CD4-positive, alpha-beta T cell treated with Interleukin-1 beta for 1 hour (primary cell): Measurements from ENCODE around the gene ANKRD28.
"Not testable (repeated sequence)": the region's sequence is repeated elsewhere in the genome, so short reads cannot be mapped to it uniquely, and the experiment has no call there.

ENCODE experiments used
- DNase-seq, 2 donors: peaks; one replicate each; pipeline ENCODE4 v3.0.0-alpha.2; 2020 to 2022

Gene ANKRD28

GRCh38 chr3:15797642-15798303 is at the start of gene ANKRD28:
TSS of gene ANKRD28 (minus strand) at chr3:15797979. CDS start at chr3:15796521, 1,458 bp downstream.
- peak; percentile 38 to 52 for DNase-seq

- no peak for DNase-seq
Observed at GRCh38 chr3:15847239-15847638, 49.5 kb upstream of the ANKRD28 start.

DNA sequence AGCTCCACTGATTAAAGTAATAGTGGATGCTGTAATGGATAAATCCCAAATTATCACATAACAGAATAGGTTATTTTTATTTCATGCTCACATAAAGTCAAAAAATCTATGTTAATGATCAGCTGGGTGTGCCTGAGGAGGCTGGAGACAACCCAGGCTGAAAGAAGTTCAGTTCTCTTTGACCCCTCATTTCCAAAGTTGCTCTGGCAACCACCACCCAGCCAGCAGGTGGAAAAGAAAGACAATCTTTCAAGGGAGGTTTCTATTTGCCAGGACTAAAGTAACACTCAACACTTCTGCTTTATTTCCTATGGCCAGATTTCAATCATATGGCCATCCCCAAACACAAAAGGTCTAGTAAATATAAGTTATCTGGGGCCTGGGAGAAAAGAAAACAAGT is 48.8 kb upstream of the ANKRD28 start:
- DNase-seq: no peak

DNA sequence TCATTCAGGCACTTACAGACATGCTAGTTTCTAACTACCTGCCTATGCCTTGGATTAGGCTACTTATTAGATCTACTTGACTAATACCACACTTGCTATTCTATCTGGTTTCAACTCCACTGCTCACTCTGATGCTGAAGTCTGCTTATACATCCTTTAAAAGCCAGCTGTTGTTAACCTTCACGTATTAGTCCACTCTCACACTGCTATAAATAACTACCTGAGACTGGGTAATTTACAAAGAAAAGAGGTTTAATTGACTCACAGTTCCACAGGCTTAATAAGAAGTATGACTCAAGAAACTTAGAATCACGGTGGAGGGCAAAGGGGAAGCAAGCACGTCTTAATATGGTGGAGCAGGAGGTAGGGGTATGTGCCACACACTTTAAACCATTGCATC is 47.7 kb upstream of the ANKRD28 start:
- DNase-seq: no peak

- DNase-seq: no peak
Observed at GRCh38 chr3:15844889-15845288, 47.1 kb upstream of the ANKRD28 start.

DNA sequence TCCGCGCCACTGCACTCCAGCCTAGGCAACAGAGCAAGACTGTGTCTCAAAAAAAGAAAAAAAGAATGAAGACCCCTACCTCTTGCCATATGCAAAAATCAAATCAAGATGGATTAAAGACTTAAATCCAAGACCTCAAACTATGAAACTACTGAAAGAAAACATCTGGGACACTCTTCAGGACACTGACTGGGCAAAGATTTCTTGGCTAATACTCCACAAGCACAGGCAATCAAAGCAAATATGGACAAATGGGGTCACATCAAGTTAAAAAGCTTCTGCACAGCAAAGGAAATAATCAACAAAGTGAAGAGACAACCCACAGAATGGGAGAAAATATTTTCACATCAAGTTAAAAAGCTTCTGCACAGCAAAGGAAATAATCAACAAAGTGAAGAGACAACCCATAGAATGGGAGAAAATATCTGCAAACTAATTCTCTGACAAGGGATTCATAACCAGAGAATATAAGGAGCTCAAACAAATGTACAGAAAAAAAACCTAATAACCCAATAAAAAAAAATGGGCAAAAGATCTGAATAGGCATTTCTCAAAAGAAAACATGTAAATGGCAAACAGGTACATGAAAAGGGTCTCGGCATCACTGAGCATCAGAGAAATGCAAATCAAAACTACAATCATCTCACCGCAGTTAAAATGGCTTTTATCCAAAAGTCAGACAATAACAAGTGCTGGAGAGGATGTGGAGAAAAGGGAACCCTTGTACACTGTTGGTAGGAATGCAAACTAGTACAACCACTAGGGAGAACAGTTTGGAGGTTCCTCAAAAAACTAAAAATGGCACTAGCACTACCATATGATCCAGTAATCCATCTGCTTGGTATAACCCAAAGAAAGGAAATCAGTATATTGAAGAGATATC is 43.6 kb upstream of the ANKRD28 start:
- DNase-seq: not testable (repeated sequence)

- DNase-seq: no peak
Observed at GRCh38 chr3:15839568-15839967, 41.8 kb upstream of the ANKRD28 start.

DNA sequence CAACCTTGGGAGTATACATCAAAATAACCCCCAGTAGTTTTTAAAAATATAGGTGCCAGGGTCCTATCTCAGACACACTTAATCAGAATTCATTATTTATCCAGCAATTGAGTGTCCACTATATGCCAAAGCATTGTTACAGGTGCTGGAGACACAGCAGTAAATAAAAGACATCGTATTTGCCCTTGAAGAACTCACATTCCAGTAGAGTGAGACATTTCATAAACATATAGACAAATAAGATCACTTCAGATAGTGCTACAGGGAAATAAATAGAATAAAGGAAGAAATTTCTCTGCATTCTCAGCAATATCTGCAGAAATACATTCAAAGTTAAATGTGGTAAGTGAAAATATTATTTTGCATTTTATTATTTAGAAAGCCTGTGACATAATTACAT is 34.1 kb upstream of the ANKRD28 start:
- DNase-seq: no peak

DNA sequence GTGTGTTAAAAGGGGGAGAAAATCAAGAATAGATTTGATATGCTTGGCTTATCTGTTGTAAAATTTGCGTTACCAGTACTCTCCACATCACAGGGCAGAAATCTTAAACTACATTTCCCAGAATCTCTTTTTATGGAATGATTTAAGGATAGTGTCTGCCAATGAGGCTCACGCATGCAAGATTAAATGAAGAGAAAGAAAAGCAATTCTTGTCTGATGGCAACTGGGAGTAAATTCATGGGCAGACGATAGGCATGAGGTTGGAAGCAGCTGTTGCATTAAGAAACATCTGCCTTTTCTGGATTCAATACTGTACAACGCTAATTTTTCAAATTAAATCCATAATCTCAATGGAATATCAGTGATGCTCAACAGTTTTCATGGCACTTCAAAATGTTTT is 27.2 kb upstream of the ANKRD28 start:
- no peak for DNase-seq

DNA sequence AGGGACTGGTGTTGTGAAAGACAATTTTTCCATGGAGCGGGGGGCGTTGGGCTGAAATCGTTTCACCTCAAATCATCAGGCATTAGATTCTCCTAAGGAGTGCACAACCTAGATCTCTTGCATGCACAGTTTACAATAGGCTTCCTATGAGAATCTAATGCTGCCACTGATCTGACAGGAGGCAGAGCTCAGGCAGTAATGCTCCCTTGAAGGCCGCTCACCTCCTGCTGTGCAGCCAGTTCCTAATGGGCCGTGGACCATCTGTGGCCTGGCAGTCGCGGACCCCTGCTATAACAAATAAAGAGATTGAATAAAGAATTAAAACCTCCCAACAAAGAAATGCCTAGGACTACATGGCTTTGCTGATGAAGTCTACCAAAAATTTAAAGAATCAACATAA is 25.3 kb upstream of the ANKRD28 start:
- no peak for DNase-seq

DNA sequence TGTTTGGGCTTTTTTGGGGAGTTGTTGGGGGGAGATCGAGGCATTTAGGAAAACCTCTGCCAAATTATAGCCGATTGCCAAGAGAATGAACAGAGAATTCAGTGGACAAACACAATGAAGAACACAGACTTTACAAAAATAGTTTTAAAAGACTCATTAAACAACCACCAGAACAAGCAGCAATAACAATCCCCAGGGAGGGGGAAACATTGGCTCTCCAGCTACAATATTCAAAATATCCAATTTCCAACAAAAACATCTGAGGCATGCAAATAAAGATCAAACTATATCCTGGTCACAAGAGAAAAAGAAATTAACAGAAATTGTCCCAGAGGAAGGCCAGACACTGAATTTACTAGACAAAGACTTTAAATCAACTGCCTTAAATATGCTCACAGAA is 24.5 kb upstream of the ANKRD28 start:
- DNase-seq: no peak

DNA sequence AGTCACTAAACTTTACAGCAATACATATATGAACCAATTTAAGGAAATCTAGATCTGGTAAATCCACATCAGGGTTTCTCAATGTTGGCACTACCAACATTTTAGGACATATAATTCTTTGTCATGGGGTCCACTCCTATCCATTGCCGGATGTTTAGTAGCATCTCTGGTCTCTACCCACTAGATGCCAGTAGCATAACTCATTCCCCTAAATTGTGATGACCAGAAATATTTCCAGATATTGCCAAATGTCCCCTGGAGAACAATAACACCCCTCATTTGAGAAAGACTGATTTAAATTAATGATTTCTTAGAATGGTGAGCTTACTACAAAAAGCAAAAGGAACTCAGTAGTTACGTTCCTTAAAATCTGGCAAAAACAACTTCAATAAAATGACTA is 23.1 kb upstream of the ANKRD28 start:
- no peak for DNase-seq

DNA sequence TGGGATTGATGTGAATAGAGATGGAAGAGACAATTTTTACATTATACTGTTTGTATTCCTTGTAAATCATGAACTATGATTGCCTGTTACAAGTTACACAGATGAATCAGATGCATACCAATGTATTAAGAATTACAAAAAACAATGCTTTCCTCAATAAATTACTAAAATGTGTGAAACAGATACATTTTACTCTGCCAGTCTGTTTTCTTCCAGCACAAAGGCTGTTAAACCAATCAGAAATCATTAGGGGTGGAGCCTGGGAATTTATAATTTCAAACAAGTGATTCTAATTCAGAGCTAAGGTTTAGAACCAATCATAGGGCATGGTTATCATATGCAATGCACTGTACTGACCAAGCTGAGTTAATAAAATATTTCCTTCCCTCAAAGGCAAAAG is 21.8 kb upstream of the ANKRD28 start:
- DNase-seq: no peak

GRCh38 chr3:15819043-15819442 is 21.3 kb upstream of the ANKRD28 start:
- DNase-seq: no peak

GRCh38 chr3:15815696-15816095 is 17.9 kb upstream of the ANKRD28 start:
- DNase-seq: peak in 1 of 2 donors; percentile 46

DNA sequence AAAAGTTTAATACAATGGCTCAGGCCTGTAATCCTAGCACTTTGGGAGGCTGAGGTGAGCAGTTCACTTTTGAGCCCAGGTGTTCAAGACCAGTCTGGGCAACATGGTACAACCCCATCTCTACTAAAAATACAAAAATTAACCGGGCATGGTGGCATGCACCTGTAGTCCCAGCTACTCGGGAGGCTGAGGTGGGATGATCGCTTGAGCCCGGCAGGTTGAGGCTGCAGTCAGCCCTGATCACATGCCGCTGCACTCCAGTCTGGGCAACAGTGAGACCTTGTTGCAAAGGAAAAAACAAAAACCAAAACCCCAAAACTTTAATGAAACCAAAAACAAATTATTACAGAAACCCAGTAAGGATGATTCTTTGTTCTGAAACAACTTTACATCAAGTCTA is 15.3 kb upstream of the ANKRD28 start:
- DNase-seq: not testable (repeated sequence)

- DNase-seq: peak in 1 of 2 donors; percentile 48
Observed at GRCh38 chr3:15812183-15812582, 14.4 kb upstream of the ANKRD28 start.

DNA sequence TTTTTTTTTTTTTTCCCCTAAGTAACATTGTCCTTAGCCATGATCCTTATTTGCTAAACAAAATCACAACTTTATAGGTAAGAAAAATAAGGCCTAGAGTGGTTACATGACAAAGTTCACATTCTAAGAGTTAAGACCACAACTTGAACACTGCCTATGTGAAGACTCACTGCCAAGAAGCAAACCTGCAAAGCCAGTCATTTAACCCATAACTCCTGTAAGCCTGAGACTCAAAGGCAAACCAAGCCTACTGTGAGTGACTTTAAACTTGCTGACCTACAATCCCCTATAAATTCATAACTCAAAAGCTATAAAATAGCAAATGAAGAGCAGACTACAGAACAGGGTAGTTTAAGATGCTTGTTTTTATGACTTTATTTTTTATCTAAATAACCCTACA is 12.9 kb upstream of the ANKRD28 start:
- no peak for DNase-seq

DNA sequence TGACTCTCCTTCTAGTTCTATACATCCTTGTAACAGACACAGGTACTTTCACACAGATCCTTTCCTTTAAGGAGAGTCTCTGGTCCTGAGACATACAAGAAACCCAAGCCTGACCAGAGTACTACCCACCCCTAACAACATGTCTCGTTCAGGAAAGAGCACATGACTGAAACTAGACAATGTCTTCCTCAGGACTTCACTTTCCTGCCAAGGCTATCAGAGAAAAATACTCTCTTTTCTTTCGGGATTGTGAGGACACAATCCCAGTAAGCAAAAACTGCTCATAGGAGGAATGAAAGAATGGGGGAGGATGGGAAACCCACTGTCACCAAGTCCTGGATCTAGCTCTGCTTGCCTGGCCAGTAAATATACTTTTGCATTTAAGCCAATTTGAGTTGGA is 11.5 kb upstream of the ANKRD28 start:
- no peak for DNase-seq

DNA sequence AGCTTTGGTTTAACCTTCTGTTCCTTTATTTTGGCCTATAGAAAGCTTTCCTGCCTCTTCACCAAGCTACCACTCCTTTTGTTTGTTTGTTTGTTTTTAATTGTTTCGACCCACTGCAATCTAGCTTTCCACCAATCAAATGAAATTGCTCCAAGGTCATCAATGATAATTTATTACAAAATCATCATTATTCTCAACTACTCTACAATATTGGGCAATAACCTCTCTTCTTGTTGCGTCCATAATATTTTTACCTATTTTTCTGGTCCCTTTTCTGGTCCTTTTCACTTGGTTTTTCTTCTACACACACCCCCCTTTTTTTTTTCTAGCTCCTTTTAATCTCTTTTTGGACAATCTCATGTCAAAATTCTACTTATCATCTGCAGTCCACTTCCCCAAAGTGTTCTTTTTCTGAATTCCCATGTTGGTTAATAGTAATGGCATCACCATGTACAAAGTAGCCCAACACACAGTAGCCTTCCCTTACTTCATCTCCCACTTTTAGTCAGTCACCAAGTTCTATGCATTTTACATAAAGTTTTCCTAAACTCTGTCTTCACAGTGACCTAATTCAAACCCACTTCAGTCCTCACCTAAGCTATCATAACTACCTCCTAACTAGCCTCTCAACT is 11.0 kb upstream of the ANKRD28 start:
- no peak for DNase-seq

GRCh38 chr3:15805756-15806266 is 8.0 kb upstream of the ANKRD28 start:
- DNase-seq: peak in 1 of 2 donors; percentile 49

DNA sequence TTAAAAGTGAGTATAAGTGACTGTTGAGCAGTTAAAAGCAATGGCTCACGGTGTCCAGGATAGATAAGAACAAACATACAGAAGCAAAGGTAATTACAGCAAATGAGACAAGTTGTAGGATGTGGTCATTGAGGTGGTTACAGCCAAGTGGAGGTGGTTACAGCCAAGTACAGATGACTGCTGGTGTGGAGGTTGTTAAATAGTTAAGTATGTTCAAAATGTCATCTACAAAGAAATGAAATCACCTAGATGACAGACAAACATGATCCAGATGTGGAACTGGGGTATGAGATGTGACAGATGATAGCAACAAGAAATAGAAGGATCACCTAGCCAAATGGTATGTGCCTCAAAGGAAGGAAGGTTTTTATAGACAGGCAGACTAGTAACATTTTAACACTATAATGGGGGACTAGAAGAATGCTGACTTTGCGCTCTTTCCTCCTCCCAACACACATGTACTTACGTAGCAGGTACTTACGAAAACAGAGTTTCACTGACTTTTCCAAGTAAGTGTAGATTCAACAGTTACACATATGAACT is 6.8 kb upstream of the ANKRD28 start:
- DNase-seq: no peak

GRCh38 chr3:15803921-15804320 is 6.1 kb upstream of the ANKRD28 start:
- no peak for DNase-seq
